Brain pericyte (primary cell): ENCODE data around the gene CSH2.
"Not testable (repeated sequence)": the region's sequence is repeated elsewhere in the genome, so short reads cannot be mapped to it uniquely, and the experiment has no call there.

ENCODE experiments used
- DNase-seq: peaks from one replicate; pipeline ENCODE4 v3.0.0-alpha.2; 2012; ENCODE audit warnings: low read depth, low spot score

Gene CSH2

GRCh38 chr17:63873577-63873976 lies at the start of gene CSH2:
Gene CSH2, minus strand, starts transcription at chr17:63873677. Its CDS starts 63 bp downstream, at chr17:63873614.
- DNase-seq, result not testable (repeated sequence)

- not testable (repeated sequence) for DNase-seq
Measured at GRCh38 chr17:63922402-63922801, 48.9 kb upstream of the CSH2 start.

GRCh38 chr17:63920779-63921178 lies 47.3 kb upstream of the CSH2 start:
- not testable (repeated sequence) for DNase-seq

- not testable (repeated sequence) for DNase-seq
Measured at GRCh38 chr17:63920050-63920449, 46.6 kb upstream of the CSH2 start.

- no peak for DNase-seq
Measured at GRCh38 chr17:63919311-63919723, 45.8 kb upstream of the CSH2 start.

- not testable (repeated sequence) for DNase-seq
Measured at GRCh38 chr17:63918789-63919305, 45.4 kb upstream of the CSH2 start, which contains the start of gene GH1. Gene GH1, minus strand, starts transcription at chr17:63918839. Its CDS starts 63 bp downstream, at chr17:63918776.

GRCh38 chr17:63918305-63918704 lies 44.8 kb upstream of the CSH2 start:
- no peak for DNase-seq

GRCh38 chr17:63917646-63918045 lies 44.2 kb upstream of the CSH2 start:
- no peak for DNase-seq

GRCh38 chr17:63917206-63917605 lies 43.7 kb upstream of the CSH2 start:
- not testable (repeated sequence) for DNase-seq

- DNase-seq, result no peak
Measured at GRCh38 chr17:63916566-63917185, 43.2 kb upstream of the CSH2 start.

GRCh38 chr17:63915753-63916152 lies 42.3 kb upstream of the CSH2 start:
- DNase-seq, result not testable (repeated sequence)

GRCh38 chr17:63914471-63914870 lies 41.0 kb upstream of the CSH2 start:
- DNase-seq, result no peak

GRCh38 chr17:63911657-63912100 lies 38.2 kb upstream of the CSH2 start:
- no peak for DNase-seq

GRCh38 chr17:63911041-63911635 lies 37.7 kb upstream of the CSH2 start, which contains the start of gene CSHL1:
Gene CSHL1, minus strand, starts transcription at chr17:63911258. Its CDS starts 62 bp downstream, at chr17:63911196.
- DNase-seq, result no peak

- no peak for DNase-seq
Measured at GRCh38 chr17:63910096-63910495, 36.6 kb upstream of the CSH2 start.

- DNase-seq, result not testable (repeated sequence)
Measured at GRCh38 chr17:63909586-63909985, 36.1 kb upstream of the CSH2 start.

- not testable (repeated sequence) for DNase-seq
Measured at GRCh38 chr17:63907161-63907778, 33.8 kb upstream of the CSH2 start.

GRCh38 chr17:63904796-63905195 lies 31.3 kb upstream of the CSH2 start:
- DNase-seq, result not testable (repeated sequence)

- not testable (repeated sequence) for DNase-seq
Measured at GRCh38 chr17:63903787-63904201, 30.3 kb upstream of the CSH2 start.

- DNase-seq, result not testable (repeated sequence)
Measured at GRCh38 chr17:63901971-63902370, 28.5 kb upstream of the CSH2 start.

GRCh38 chr17:63898899-63899798 lies 25.7 kb upstream of the CSH2 start:
- not testable (repeated sequence) for DNase-seq
